NCI-H2227 (cell line): ENCODE measurements around the gene PNKD.

Experiments
- DNase-seq: peaks from one replicate; lab custom pipeline; 2025; ENCODE audit not compliant: unreplicated experiment; lab: John Stamatoyannopoulos, UW

Gene PNKD

GRCh38 chr2:218334531-218334930 lies 64.2 kb downstream of the PNKD start:
- no peak for DNase-seq

- DNase-seq = no peak
These were observed 70.3 kb downstream of the PNKD start for GRCh38 chr2:218340656-218341055.

DNA sequence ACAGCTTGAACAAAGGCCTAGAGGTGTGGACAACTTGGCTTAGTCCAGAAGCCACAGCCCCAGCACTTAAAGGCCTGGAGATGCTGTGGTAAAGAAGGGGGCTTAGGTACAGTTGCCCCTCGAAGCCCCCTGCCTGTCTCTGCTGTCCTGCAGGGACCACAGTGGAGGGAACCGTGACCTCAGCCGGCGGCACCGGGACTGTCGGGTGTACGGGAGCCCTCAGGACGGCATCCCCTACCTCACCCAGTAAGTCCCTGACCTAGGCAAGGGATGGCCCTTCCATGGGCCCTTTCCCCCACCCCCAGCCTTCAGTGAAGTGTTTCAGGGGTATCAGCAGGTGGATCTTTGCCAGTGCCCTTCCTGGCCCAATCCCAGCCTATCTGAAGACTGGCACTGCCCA lies 71.1 kb downstream of the PNKD start:
- DNase-seq = no peak

GRCh38 chr2:218342837-218343236 lies 72.5 kb downstream of the PNKD start:
- no peak for DNase-seq

DNA sequence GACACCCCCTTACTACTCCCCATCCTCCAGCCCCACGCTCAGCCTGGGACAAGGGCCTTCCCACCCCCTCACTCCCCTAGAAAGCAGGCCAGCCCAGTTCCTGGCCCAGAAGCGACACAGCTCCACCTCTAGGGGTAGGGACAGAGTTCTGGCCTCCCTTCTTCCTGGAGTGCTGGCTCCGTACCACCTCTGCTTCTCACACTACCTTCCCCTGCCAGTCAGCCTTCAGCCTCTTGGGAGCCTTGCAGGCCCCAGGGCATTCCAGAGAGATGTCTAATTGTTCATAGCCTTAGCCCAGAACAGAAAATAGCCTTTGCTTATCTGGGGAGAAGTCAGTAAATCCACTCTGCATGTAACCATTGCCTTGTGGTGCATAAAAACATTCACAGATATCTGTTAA lies 73.3 kb downstream of the PNKD start:
- no peak for DNase-seq

GRCh38 chr2:218344090-218344754 lies 73.9 kb downstream of the PNKD start:
- no peak for DNase-seq

DNA sequence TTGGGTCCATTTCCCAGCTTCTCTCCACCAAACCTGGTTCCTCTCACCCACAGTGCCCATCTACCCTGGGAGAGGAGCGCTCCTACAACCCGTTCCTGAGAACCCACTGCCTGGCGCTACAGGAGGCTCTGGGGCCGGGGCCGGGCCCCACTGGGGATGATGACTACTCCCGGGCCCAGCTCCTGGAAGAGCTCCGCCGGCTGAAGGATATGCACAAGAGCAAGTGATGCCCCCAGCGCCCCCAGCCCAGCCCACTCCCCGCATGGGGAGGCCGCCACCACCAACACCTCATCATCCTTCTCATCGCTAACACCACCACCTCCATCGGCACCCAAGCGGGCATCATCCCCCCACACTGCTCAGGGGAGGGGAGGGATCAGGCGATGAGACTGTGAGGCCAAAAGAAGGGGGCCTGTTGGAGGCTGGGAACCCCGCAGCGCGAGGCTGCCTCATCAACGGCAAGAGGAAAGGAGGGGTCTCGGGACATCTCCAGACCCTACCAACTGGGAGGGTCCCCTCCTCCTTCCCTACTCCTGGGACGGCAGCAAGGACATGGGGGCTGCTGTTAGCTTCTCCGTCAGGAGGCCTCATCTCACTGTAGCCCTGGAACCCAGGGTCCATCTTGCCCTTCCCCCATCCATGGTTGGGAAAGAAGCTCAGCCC lies 74.6 kb downstream of the PNKD start:
- no peak for DNase-seq

DNA sequence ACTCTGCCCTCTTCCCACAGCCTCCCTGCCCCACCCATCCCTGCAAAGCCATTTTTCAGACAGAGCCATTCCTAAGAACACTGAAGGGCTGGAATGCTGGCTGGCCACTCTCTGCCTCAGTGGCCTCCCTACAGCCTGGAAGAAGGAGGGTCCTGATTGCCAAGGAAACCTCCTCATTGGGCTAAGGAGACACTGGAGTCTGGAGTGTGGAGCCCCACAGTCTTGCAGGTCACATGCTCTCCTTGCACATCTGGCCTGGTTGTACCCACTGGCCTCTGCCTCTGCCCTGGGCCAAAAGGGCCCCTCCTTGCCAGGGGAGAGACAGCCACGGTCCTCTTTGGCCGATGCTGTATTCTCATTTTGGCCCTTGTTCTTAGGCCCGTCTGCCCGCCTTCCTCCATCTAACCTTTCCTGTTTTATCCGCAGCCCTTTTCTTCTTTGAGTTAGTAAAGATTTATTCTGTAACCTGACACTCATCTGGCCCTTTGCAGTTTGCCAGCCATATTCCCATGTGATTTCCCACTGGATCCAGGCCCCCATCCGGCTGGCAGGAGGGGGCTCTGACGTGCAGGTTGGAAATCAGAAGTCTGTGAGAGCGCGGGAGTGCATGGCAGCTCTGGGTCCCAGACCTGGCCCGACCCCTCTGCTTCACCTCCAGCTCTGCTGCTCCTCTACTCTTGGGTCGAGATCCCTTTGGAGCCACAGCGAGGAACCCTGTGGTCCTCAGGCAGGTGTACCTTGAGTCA lies 75.3 kb downstream of the PNKD start:
- no peak for DNase-seq

- DNase-seq = no peak
These were observed 76.9 kb downstream of the PNKD start for GRCh38 chr2:218347172-218347571.

- no peak for DNase-seq
These were observed 83.7 kb downstream of the PNKD start for GRCh38 chr2:218354045-218354444.

- no peak for DNase-seq
These were observed 84.6 kb downstream of the PNKD start for GRCh38 chr2:218354850-218355443.

DNA sequence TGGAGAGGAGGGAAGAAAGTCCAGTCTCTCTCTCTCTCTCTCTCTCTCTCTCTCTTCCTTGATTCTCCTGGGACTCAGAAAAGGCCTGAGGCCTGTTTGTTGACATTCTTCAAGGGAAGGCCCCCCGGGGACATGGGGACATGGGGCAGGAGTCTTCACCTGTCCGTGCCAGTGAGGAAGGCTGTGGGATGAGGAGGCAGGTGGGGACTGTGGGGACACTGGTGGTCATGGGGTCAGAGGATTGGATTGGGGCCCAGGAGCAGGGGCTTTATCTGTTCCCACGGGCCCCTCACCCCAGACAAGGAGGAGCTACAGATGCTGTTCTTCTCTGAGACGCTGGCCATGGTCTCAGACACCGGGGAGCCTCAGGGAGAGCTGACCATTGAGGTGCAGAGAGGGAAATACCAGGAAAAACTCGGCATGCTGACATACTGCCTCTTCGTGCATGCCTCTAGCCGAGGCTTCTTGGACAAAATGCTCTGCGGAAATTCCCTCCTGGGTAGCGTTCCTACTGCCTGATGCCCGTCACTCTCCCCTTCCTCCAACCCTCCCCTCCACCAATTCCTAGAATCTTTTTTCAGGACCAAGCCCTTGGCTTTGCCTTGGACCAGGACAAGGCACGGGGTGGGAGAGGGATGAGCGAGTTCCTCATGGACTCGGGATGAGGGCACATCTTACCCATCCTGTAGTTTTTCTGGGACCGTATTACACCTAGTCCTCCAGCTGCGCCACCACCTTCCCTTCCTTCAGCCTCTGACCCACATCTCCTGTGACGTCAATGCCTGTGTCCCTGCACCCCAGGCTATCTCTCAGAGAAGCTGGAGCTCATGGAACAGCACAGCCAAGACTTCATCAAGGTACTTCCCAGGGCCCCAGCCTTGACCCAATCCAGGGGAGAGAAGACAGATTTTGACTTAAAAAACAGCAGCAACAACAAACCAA lies 87.2 kb downstream of the PNKD start:
- DNase-seq = no peak

- no peak for DNase-seq
These were observed 90.1 kb downstream of the PNKD start for GRCh38 chr2:218360453-218360852.

GRCh38 chr2:218362606-218363005 lies 92.3 kb downstream of the PNKD start:
- DNase-seq = no peak

- no peak for DNase-seq
These were observed 93.4 kb downstream of the PNKD start for GRCh38 chr2:218363736-218364135.

- DNase-seq = no peak
These were observed 93.9 kb downstream of the PNKD start for GRCh38 chr2:218364196-218364595.

DNA sequence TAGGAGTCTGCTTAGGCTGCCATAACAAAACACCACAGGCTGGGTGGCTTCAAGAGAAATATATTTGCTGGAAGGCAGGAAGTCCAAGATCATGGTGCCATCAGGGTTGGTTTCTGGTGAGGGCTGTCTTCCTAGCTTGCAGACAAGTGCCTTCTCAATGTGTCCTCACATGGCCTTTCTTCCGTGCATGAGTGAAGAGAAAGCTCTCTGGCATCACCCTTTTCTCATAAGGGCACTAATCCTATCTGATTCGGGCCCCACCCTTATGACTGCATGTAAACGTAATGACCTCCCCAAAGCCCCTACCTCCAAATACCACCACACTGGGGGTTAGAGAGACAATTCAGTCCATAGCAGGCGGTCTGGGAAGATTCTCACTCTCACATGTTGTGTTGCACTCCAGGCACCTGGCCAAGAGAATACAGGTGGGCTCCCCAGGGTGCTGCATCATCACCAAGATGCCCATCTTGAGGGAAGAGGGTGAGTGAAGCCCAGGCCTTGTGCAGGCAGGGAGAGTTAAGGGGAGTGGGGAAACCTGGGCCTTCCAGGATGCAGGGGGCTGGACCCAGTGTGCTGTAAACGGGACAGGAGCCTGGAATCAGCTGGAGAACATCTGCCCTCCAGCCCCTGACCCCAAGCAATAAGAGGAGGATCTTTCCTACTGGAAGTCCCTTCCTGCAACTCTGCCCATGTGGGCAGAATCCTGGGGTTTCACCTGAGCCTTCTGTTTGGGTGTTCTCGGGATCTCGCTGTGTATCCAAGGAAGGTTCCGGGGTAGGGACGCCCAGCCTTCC lies 96.5 kb downstream of the PNKD start:
- no peak for DNase-seq

GRCh38 chr2:218367415-218368149 lies 97.3 kb downstream of the PNKD start:
- no peak for DNase-seq

GRCh38 chr2:218368150-218368528 lies 97.8 kb downstream of the PNKD start:
- DNase-seq = no peak
